NCI-H2171 (cell line): ENCODE measurements around the gene VPS16.

ENCODE experiments used
- DNase-seq: peaks from one replicate; lab custom pipeline; 2025; lab: John Stamatoyannopoulos, UW

The VPS16 gene

GRCh38 chr20:2902291-2902690 lies 61.7 kb downstream of the VPS16 start:
- no peak for DNase-seq

- no peak for DNase-seq
Measured at GRCh38 chr20:2902818-2903217, 62.3 kb downstream of the VPS16 start.

GRCh38 chr20:2903686-2904085 lies 63.1 kb downstream of the VPS16 start:
- no peak for DNase-seq

GRCh38 chr20:2907519-2907918 lies 67.0 kb downstream of the VPS16 start:
- no peak for DNase-seq

- no peak for DNase-seq
Measured at GRCh38 chr20:2909953-2910352, 69.4 kb downstream of the VPS16 start.

GRCh38 chr20:2911200-2911599 lies 70.7 kb downstream of the VPS16 start:
- DNase-seq = no peak

- DNase-seq = no peak
Measured at GRCh38 chr20:2914160-2914559, 73.6 kb downstream of the VPS16 start.
